Measurements from ENCODE around the gene ACADM. TPM values are rescaled to one million over a fixed set of nuclear protein-coding genes. Genes with fewer than 3 reads are reported as not detected.

The ACADM gene
- total RNA-seq, 1 donor from 2014 or later: 85.1 TPM

GRCh38 chr1:75693551-75693950 lies 31.0 kb upstream of the ACADM start:
- H3K9ac ChIP-seq: no peak overlapping the region

GRCh38 chr1:75696000-75696399 lies 28.5 kb upstream of the ACADM start:
- H2AFZ ChIP-seq (replicated peaks): no peak overlapping the region
- no peaks in the 10 kb centered on the region for H4K20me1 ChIP-seq (ENCODE audit: low read depth)
- no peaks in the 10 kb centered on the region for H3F3A ChIP-seq (ENCODE audit: low read depth)
- H3K4me1 ChIP-seq: no peaks in the 10 kb centered on the region
- no peaks in the 10 kb centered on the region for H3K36me3 ChIP-seq
- no peak for TF ChIP-seq CTCF (IDR thresholded peaks at IDR 0.05)
- no peak for TF ChIP-seq EZH2phosphoT487 (IDR thresholded peaks at IDR 0.05)
- TF ChIP-seq EZH2 (IDR thresholded peaks at IDR 0.05): no peak
- no peak overlapping the region for H3K4me2 ChIP-seq
- no peak overlapping the region for H3K27ac ChIP-seq
- H3K9me3 Mint-ChIP-seq: no peaks in the 10 kb centered on the region
- H3K27me3 ChIP-seq: no peaks in the 10 kb centered on the region
- no peaks in the 10 kb centered on the region for H3K79me2 ChIP-seq (ENCODE audit: low read depth)
- DNase-seq (ENCODE audit: low spot score): no peak
- no peak overlapping the region for H3K4me3 Mint-ChIP-seq
- H3K27me3 Mint-ChIP-seq (ENCODE audit: insufficient read depth, low read depth): peaks cover 2% of the 10 kb centered on the region
- no peak overlapping the region for H3K4me3 ChIP-seq
- H3K27ac Mint-ChIP-seq: no peak overlapping the region
- H3K9ac ChIP-seq: no peak overlapping the region
- H3K9me3 ChIP-seq (ENCODE audit: low read depth): no peaks in the 10 kb centered on the region
- H3K36me3 Mint-ChIP-seq: no peaks in the 10 kb centered on the region
- H3K4me1 Mint-ChIP-seq: no peaks in the 10 kb centered on the region

More at GRCh38 chr1:75693551-75693950, 31.0 kb upstream of the ACADM start:
- Mint-ChIP-seq H3K27ac (no peak overlapping the region), H3K36me3 (no peaks in the 10 kb centered on the region), H3K9me3 (no peaks in the 10 kb centered on the region), H3K4me3 (no peak overlapping the region), H3K27me3 (ENCODE audit: insufficient read depth, low read depth) (peaks cover 2% of the 10 kb centered on the region), H3K4me1 (no peaks in the 10 kb centered on the region)
- no peaks in the 10 kb centered on the region for H3K79me2 ChIP-seq (ENCODE audit: low read depth)
- no peak for DNase-seq (ENCODE audit: low spot score)
- no peaks in the 10 kb centered on the region for H4K20me1 ChIP-seq (ENCODE audit: low read depth)
- H3F3A ChIP-seq (ENCODE audit: low read depth): no peaks in the 10 kb centered on the region
- H3K36me3 ChIP-seq: no peaks in the 10 kb centered on the region
- no peak overlapping the region for H2AFZ ChIP-seq (replicated peaks)
- H3K27ac ChIP-seq: no peak overlapping the region
- H3K9me3 ChIP-seq (ENCODE audit: low read depth): no peaks in the 10 kb centered on the region
- no peaks in the 10 kb centered on the region for H3K4me1 ChIP-seq
- no peak overlapping the region for H3K4me3 ChIP-seq
- TF ChIP-seq EZH2 (IDR thresholded peaks at IDR 0.05) (no peak), EZH2phosphoT487 (IDR thresholded peaks at IDR 0.05) (no peak), CTCF (IDR thresholded peaks at IDR 0.05) (no peak)
- no peak overlapping the region for H3K4me2 ChIP-seq
- no peaks in the 10 kb centered on the region for H3K27me3 ChIP-seq

GRCh38 chr1:75707191-75707590 lies 17.3 kb upstream of the ACADM start:
- Histone ChIP-seq H3K9me3 (ENCODE audit: low read depth) (no peaks in the 10 kb centered on the region), H4K20me1 (ENCODE audit: low read depth) (no peaks in the 10 kb centered on the region), H3K4me3 (no peak overlapping the region), H3K4me1 (no peaks in the 10 kb centered on the region), H3F3A (ENCODE audit: low read depth) (no peaks in the 10 kb centered on the region), H3K36me3 (no peaks in the 10 kb centered on the region), H3K27me3 (no peaks in the 10 kb centered on the region), H3K79me2 (ENCODE audit: low read depth) (no peaks in the 10 kb centered on the region), H3K4me2 (no peak overlapping the region), H2AFZ (replicated peaks) (no peak overlapping the region), H3K27ac (no peak overlapping the region), H3K9ac (no peak overlapping the region)
- TF ChIP-seq EZH2 (IDR thresholded peaks at IDR 0.05) (no peak), EZH2phosphoT487 (IDR thresholded peaks at IDR 0.05) (no peak), CTCF (IDR thresholded peaks at IDR 0.05) (no peak)
- Mint-ChIP-seq H3K27ac (no peak overlapping the region), H3K36me3 (no peaks in the 10 kb centered on the region), H3K4me3 (no peak overlapping the region), H3K27me3 (ENCODE audit: insufficient read depth, low read depth) (no peaks in the 10 kb centered on the region), H3K4me1 (no peaks in the 10 kb centered on the region), H3K9me3 (no peaks in the 10 kb centered on the region)
- DNase-seq (ENCODE audit: low spot score): no peak

Measured in neural progenitor cell (in vitro differentiated cells).